H9 (cell line): ENCODE results near the gene STARD7. TPM values are rescaled to one million over a fixed set of nuclear protein-coding genes. Genes with fewer than 3 reads are reported as not detected.

Source experiments
- DNase-seq: peaks from one replicate; pipeline ENCODE4 v3.0.0-alpha.2; 2017
- H2AFZ ChIP-seq: one replicate; pipeline ENCODE4 v1.6.1; 2013; ENCODE audit warnings: mild to moderate bottlenecking, low read length, control low read depth, moderate library complexity
- H2AK5ac ChIP-seq: 2 replicates; pipeline ENCODE4 v1.6.1; 2013; ENCODE audit warnings: low read length, control low read depth, mixed read lengths; ENCODE audit not compliant: insufficient read length
- H2BK120ac ChIP-seq: one replicate; pipeline ENCODE4 v1.6.1; 2013; ENCODE audit warnings: low read depth, mild to moderate bottlenecking, low read length, control low read depth, inconsistent platforms; ENCODE audit not compliant: poor library complexity, severe bottlenecking
- H2BK12ac ChIP-seq: 2 replicates; pipeline ENCODE4 v1.6.1; 2013; ENCODE audit warnings: low read length, control low read depth, mixed read lengths, low read depth; ENCODE audit not compliant: insufficient read length
- H2BK15ac ChIP-seq: 2 replicates; pipeline ENCODE4 v1.6.1; 2013; ENCODE audit warnings: low read depth, low read length, control low read depth
- H2BK20ac ChIP-seq: one replicate; pipeline ENCODE4 v1.6.1; 2013; ENCODE audit warnings: low read depth, mild to moderate bottlenecking, low read length, control low read depth, inconsistent platforms; ENCODE audit not compliant: poor library complexity, severe bottlenecking
- H2BK5ac ChIP-seq: 2 replicates; pipeline ENCODE4 v1.6.1; 2013; ENCODE audit warnings: low read length, control low read depth, mixed read lengths; ENCODE audit not compliant: insufficient read length
- H3K14ac ChIP-seq: 2 replicates; pipeline ENCODE4 v1.6.1; 2013; ENCODE audit warnings: low read length, control low read depth; ENCODE audit not compliant: insufficient read depth
- H3K18ac ChIP-seq: 2 replicates; pipeline ENCODE4 v1.6.1; 2013; ENCODE audit warnings: low read depth, mild to moderate bottlenecking, mixed read lengths, low read length, control low read depth; ENCODE audit not compliant: insufficient read length
- H3K23ac ChIP-seq: 2 replicates; pipeline ENCODE4 v1.6.1; 2013; ENCODE audit warnings: low read length, control low read depth, mixed read lengths, low read depth; ENCODE audit not compliant: insufficient read length
- H3K23me2 ChIP-seq: 2 replicates; pipeline ENCODE4 v1.6.1; 2013; ENCODE audit warnings: low read depth, mild to moderate bottlenecking, mixed read lengths, low read length, control low read depth; ENCODE audit not compliant: insufficient read length, poor library complexity, severe bottlenecking
- H3K27ac ChIP-seq: 2 replicates; pipeline ENCODE4 v1.5.1; 2013; ENCODE audit warnings: low read length, control low read depth, mixed read lengths, low read depth; ENCODE audit not compliant: insufficient read length
- H3K27me3 ChIP-seq: 2 replicates; pipeline ENCODE4 v1.6.1; 2013; ENCODE audit warnings: low read length, control low read depth, inconsistent platforms; ENCODE audit not compliant: insufficient read depth
- H3K4ac ChIP-seq: 2 replicates; pipeline ENCODE4 v1.6.1; 2013; ENCODE audit warnings: low read depth, mild to moderate bottlenecking, control low read depth, inconsistent platforms, low read length, moderate library complexity
- H3K4me1 ChIP-seq: 2 replicates; pipeline ENCODE4 v1.6.1; 2013; ENCODE audit warnings: low read length, control low read depth, inconsistent platforms; ENCODE audit not compliant: insufficient read depth
- H3K4me2 ChIP-seq: 2 replicates; pipeline ENCODE4 v1.6.1; 2013; ENCODE audit warnings: low read length, control low read depth, mixed read lengths; ENCODE audit not compliant: insufficient read length, insufficient read depth
- H3K56ac ChIP-seq: 2 replicates; pipeline ENCODE4 v1.6.1; 2013; ENCODE audit warnings: low read depth, mild to moderate bottlenecking, mixed read lengths, low read length, control low read depth; ENCODE audit not compliant: insufficient read length
- H3K79me1 ChIP-seq: 2 replicates; pipeline ENCODE4 v1.6.1; 2013; ENCODE audit warnings: low read depth, mild to moderate bottlenecking, moderate library complexity, low read length, control low read depth, inconsistent platforms; ENCODE audit not compliant: insufficient read depth, poor library complexity, severe bottlenecking
- H3K79me2 ChIP-seq: 2 replicates; pipeline ENCODE4 v1.6.1; 2013; ENCODE audit warnings: low read length, control low read depth, inconsistent platforms; ENCODE audit not compliant: insufficient read depth
- H3K9ac ChIP-seq: 2 replicates; pipeline ENCODE4 v1.6.1; 2013; ENCODE audit warnings: low read length, control low read depth, mixed read lengths; ENCODE audit not compliant: insufficient read length; ENCODE audit errors: extremely low read depth
- H3K9me3 ChIP-seq: one replicate; pipeline ENCODE4 v1.6.1; 2013; ENCODE audit warnings: low read depth, low read length, inconsistent platforms; ENCODE audit not compliant: control insufficient read depth
- H3T11ph ChIP-seq: one replicate; pipeline ENCODE4 v1.6.1; 2013; ENCODE audit warnings: mild to moderate bottlenecking, low read length, control low read depth, inconsistent platforms
- H4K20me1 ChIP-seq: one replicate; pipeline ENCODE4 v1.6.1; 2013; ENCODE audit not compliant: control insufficient read depth, insufficient read length, insufficient read depth
- H4K5ac ChIP-seq: 2 replicates; pipeline ENCODE4 v1.6.1; 2013; ENCODE audit warnings: low read depth, mild to moderate bottlenecking, mixed read lengths, low read length, control low read depth; ENCODE audit not compliant: insufficient read length
- H4K8ac ChIP-seq: replicated peaks from 2 replicates; pipeline ENCODE4 v1.6.1; 2013; ENCODE audit warnings: low read length, control low read depth, mixed read lengths, low read depth; ENCODE audit not compliant: insufficient read length
- H4K91ac ChIP-seq: 2 replicates; pipeline ENCODE4 v1.6.1; 2013; ENCODE audit warnings: low read depth, mild to moderate bottlenecking, moderate library complexity, mixed read lengths, low read length, control low read depth; ENCODE audit not compliant: insufficient read length
- H3K27ac Mint-ChIP-seq, 3 experiments: 2 replicates in 2 of 3; 3 replicates in 1 of 3; pipeline ENCODE4 v1.8.0; 2020 to 2021; ENCODE audit warnings: mixed read lengths in 3 of 3, mild to moderate bottlenecking in 1 of 3, moderate library complexity in 1 of 3
- H3K27me3 Mint-ChIP-seq: 2 replicates; pipeline ENCODE4 v1.8.0; 2021; ENCODE audit warnings: low read depth, mild to moderate bottlenecking, moderate library complexity, mixed read lengths
- H3K36me3 Mint-ChIP-seq, 3 experiments: 2 replicates in 2 of 3; 3 replicates in 1 of 3; pipeline ENCODE4 v1.8.0; 2020 to 2021; ENCODE audit warnings: low read depth in 3 of 3, mixed read lengths in 3 of 3; ENCODE audit not compliant: insufficient read depth in 1 of 3
- H3K4me1 Mint-ChIP-seq, 2 experiments: 2 replicates each; pipeline ENCODE4 v1.8.0; 2020; ENCODE audit warnings: mixed read lengths in 2 of 2
- H3K4me3 Mint-ChIP-seq, 2 experiments: 2 replicates in 1 of 2; 3 replicates in 1 of 2; pipeline ENCODE4 v1.8.0; 2020 to 2021; ENCODE audit warnings: mild to moderate bottlenecking in 2 of 2, mixed read lengths in 2 of 2, moderate library complexity in 1 of 2
- H3K9me3 Mint-ChIP-seq, 2 experiments: 2 replicates in 1 of 2; 3 replicates in 1 of 2; pipeline ENCODE4 v1.8.0; 2020; ENCODE audit warnings: mild to moderate bottlenecking in 2 of 2, mixed read lengths in 2 of 2, moderate library complexity in 1 of 2
- CTCF ChIP-seq: fragments of 200-600 bp; sonication (generic); conservative IDR thresholded peaks from 3 replicates; pipeline ENCODE4 v1.8.0; 2021; ENCODE audit warnings: antibody characterized with exemption, mild to moderate bottlenecking
- WGBS: extraction: QIAGEN DNeasy Blood & Tissue Kit; methylation state at CpG from one replicate; pipeline ENCODE4 v1.1.7; 2013; ENCODE audit warnings: missing lambda C conversion rate, low lambda C conversion rate, mixed read lengths; ENCODE audit not compliant: insufficient read length; ENCODE audit errors: extremely low coverage; 5-methylcytosine and 5-hydroxymethylcytosine counted together
- total RNA-seq: library from RNA; stranded (reverse); gene quantifications from 2 replicates; pipeline ENCODE4 v1.2.1, GENCODE V29; 2021

STARD7 gene
- total RNA-seq, 1 experiment from 2014 or later: 212 TPM

DNA sequence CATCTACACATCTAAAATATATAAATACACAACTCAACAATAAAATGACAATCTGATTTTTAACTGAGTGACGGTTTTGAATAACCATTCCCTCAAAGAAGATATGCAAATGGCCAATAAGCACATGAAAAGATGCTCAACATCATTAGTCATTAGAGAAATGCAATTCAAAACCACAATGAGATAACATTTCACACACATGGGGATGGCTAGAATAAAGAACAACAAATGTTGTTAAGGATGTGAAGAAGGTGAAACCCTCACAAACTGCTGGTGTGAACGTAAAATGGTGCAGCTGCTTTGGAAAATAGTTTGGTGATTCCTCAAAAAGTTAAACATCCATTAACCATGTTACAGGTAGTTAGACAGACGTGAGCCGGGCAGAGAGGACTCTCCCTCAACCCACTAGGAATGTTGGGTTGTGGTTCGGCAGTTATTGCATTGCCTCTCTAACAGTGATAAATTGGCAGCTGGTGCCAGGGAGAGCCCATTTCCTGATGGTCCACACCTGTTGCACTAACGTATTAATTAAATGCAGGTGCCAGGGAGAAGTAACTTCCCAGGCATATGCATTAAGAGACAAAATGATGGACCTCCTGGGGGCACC is 41.1 kb downstream of the STARD7 start:
- H3K4me3 Mint-ChIP-seq: no peak overlapping the region
- Histone ChIP-seq H3K79me1 (no peaks in the 10 kb centered on the region), H2BK5ac (no peak overlapping the region), H3K9me3 (no peaks in the 10 kb centered on the region), H3K4ac (no peak overlapping the region), H3K4me1 (peaks cover 2% of the 10 kb centered on the region; the same call in 1 of the 2 replicates), H4K5ac (no peak overlapping the region), H3K4me2 (no peak overlapping the region), H3K23me2 (no peaks in the 10 kb centered on the region), H3K23ac (no peak overlapping the region), H3K18ac (no peak overlapping the region), H4K20me1 (no peaks in the 10 kb centered on the region), H3K56ac (no peak overlapping the region), H3K27me3 (no peaks in the 10 kb centered on the region), H2BK20ac (no peak overlapping the region), H3K79me2 (no peaks in the 10 kb centered on the region), H4K8ac (no peak overlapping the region), H2AK5ac (no peak overlapping the region), H2BK12ac (no peak overlapping the region), H2BK120ac (no peak overlapping the region), H3K14ac (no peak overlapping the region), H2BK15ac (no peak overlapping the region), H3K9ac (no peak overlapping the region), H3T11ph (no peak overlapping the region), H2AFZ (no peak overlapping the region), H3K27ac (no peak overlapping the region), H4K91ac (no peak overlapping the region)
- no peak for TF ChIP-seq CTCF
- H3K27me3 Mint-ChIP-seq: peaks cover 3% of the 10 kb centered on the region
- H3K27ac Mint-ChIP-seq: no peak overlapping the region
- no CpG with 5 or more reads among the region's 6 CpGs for WGBS
- H3K9me3 Mint-ChIP-seq: peaks cover 8 to 18% of the 10 kb centered on the region in 2 experiments
- H3K4me1 Mint-ChIP-seq: peaks cover 13 to 20% of the 10 kb centered on the region in 2 experiments; a peak in 3 of 4 replicates
- no peak for DNase-seq
- H3K36me3 Mint-ChIP-seq: peaks cover 0 to 8% (median 0%) of the 10 kb centered on the region in 3 experiments; a peak in 1 of 7 replicates
